Skin of body (tissue), 2 donors: ENCODE data around the gene ANTXR1. TPM values are rescaled to one million over a fixed set of nuclear protein-coding genes. Genes with fewer than 3 reads are reported as not detected.
A peak's percentile ranks its signal among the peaks of the same experiment; 100 is the strongest.

Experiments
- DNase-seq: peaks from one replicate; lab custom pipeline; 2025; lab: John Stamatoyannopoulos, UW
- total RNA-seq: library from RNA; depleted of rRNA; stranded (reverse); fragments of >200 nt; gene quantifications from one replicate; pipeline ENCODE4 v1.2.3, GENCODE V29; 2014

Gene ANTXR1
- total RNA-seq, 1 donor from 2014 or later = 110 TPM

DNA sequence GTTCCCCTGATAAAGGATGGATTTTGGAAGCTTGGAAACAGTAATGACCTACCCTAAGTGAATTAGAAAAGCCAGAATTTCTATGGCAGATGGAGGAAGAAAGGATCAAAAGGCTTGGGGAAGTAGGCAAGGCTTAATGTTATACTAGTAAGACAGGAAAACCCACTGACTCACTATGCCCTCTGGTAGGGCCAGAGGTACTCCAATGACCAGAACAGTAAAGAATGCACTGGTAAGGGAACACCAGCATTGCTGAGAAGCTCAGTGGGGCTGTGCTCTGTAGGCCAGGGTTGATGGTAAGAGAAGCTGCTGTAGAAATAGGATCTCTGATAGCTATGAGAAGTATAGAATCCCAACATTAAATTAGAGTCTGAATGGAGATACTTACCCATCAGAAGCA is 247.7 kb downstream of the ANTXR1 start:
- no peak for DNase-seq

DNA sequence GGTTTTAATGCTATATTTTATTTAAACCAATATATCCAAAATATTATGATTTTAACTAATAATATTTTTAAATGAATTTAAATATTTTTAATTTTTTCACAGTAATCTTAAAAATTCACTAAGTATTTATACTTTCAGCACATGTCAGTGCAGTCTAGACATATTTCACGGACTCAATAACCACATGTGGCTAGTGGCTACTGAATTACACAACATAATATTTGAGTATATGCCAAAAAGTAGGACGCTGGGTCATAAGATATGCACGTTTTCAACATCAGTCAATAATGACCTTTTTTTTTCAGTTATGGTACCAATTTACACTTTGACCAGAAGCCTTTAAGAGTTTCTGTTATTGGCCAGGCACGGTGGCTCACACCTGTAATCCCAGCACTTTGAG is 256.4 kb downstream of the ANTXR1 start:
- no peak for DNase-seq

DNA sequence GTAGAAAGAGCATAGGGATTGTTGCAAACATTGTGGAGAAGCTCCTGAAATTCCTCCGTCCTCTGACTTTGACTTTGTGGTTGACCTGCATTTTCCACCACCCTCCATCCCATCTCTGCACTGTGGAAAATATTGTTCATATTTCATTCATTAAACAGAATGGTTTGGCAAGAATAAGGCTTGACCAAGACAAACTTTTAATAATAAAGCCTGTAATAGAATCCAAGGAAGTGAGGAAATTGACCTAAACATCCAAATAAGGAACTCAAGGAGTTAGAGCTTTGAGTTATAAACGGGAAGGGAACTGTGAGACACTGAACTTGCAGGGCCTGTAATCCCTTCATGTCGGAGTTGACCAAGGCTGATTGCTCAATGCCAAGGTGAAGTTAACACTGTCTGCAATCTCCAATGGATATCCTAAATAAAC is 258.9 kb downstream of the ANTXR1 start:
- no peak for DNase-seq

GRCh38 chr2:69272803-69273471 is 260.0 kb downstream of the ANTXR1 start:
- DNase-seq = no peak

- no peak for DNase-seq
Measured at GRCh38 chr2:69275490-69275889, 262.5 kb downstream of the ANTXR1 start.

- no peak for DNase-seq
Measured at GRCh38 chr2:69278366-69278765, 265.4 kb downstream of the ANTXR1 start.

DNA sequence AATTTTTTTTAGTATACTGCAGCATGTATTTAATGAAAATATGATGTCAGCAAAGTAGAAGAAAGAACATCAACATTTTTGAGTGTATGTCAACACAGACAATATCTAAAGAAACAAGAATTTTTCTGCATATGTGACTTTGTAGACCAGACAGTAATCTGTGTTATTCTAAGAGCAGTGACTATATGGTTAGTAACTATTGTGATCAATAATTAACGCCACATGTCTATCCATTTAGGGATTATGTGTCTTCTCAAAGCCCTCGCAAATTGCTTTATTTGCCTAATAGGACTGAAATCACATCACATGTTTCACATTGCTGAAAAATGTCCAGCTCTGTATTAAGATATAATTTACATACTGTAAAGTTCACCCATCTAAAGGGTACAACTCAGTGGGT is 266.2 kb downstream of the ANTXR1 start:
- peak; percentile 63 for DNase-seq

- DNase-seq = peak; percentile 79
Measured at GRCh38 chr2:69279931-69280681, 267.1 kb downstream of the ANTXR1 start.

DNA sequence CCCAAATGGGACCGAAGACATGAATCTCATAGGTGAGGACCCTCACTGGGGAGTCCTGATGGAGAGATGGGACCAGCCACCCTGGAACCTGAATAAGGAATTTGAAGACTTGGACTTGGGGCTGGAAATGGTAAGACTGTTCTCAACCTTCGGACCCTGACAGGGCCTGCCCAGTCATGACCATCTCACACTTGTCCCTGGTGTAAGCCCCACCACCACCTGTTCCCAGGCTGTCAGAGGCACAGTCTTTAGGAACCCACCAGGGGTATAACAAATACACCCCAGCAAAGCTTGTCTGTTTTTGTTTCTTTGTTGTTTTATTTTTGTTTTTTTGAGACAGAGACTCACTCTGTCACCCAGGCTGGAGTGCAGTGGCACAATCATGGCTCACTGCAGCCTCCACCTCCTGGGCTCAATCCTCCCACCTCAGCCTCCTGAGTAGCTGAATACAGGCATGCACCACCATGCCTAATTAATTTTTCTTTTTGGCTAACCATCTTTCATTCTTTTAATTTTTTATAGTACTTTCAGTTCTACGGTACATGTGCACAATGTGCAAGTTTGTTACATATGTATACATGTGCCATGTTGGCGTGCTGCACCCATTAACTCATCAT is 267.9 kb downstream of the ANTXR1 start:
- DNase-seq = no peak

GRCh38 chr2:69285379-69285894 is 272.5 kb downstream of the ANTXR1 start:
- DNase-seq = no peak

DNA sequence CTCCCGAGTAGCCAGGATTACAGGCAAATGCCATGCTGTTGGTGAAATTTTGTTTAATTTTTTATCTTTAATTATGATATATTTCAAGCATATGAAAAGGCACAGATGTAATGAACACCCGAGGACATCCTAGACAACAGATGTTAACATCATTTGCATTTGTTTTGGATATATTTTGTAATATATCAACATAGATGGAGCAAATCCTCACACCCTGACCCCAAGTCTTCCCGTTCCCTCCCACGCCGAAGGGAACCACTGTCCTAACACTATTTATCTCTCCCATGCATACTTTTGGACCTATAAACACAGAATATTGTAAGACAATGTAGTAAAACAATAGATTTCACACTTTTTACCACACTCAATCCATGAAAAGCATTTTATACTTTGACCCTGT is 274.6 kb downstream of the ANTXR1 start:
- no peak for DNase-seq

DNA sequence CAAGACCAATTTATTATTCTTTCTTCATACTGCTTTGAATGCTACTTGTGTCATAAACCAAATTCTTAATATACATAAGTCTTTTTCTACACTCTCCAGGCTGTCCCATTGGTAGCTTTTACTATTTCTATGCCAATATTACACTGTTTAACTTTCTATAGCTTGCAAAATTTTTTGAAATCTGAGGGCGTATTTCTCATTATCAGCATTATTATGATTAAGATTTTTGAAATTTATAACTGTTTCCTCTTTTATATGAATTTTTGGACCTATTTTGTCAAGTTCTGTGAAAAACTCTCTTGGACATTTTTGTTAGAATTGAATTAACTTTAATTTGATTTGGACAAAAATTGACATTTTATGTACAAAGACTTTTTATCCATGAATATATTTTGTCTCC is 275.4 kb downstream of the ANTXR1 start:
- no peak for DNase-seq

DNA sequence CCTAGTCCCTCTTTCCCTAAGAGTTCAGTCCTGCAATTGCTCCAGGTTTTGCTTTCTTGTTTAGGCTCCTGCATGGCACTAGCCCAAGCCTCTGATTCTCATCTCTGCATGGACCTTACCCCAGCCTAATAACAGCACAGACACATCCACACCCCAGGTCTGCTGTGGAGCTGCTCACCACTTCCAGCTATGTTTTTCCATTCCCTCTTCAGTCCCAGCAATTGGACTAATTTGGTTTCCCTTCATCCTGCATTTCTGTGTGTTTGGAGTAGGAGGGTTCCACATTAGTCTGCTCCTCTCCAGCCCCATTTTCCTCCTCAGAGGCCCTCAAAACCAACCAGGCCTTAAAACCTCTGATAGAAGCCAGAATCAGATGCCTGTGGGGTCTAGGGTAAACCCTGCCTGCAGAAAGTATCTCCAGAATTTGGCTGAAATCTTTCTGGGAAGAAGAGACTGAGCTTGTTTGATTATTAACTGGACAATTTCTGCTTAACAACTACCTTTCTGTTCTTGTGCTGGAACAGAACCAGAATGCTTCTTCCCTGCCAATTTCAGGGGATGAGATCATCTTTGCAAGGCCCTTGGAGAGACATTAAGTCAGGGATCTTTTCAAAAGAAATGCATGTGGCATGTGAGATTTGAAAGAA is 278.1 kb downstream of the ANTXR1 start:
- DNase-seq = peak; percentile 68

DNA sequence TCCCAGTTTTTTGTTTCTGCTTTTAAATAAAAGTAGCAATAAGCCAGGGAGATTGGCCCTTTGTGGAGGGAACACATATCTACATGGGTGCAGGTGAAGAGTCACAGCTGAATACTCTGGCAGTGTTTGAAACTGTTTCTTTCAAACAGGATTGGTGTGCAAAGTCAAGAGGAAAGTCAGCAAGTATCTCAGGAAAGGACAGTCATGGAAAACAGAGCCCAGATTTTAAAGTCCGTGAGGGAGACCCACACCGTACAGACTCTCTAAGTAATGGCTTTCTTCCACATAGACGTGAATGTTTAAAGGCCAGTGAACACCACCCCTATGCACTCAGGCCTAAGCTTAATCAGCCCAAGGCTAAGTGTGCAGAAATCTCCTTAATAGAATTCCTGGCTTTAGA is 278.7 kb downstream of the ANTXR1 start:
- peak; percentile 22 for DNase-seq

DNA sequence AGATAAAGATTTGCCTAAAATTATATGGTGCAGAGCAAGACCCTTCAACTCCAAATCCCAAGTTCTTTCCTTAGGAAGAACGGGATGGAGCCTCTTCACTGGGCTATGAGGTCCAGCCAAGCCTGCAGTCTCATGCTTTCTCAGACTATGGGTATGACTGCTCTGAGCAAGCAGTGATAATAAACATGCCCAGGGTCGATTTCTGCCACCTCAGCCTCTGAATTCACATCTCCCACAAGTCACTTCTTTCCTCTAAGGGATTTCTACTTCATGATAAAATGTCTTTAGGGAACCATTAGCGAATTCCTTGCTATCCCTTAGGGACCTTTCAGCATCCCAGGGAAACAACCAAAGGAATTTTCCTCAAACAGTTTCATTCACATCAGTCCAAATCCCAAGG is 279.3 kb downstream of the ANTXR1 start:
- no peak for DNase-seq

- no peak for DNase-seq
Measured at GRCh38 chr2:69296421-69296820, 283.4 kb downstream of the ANTXR1 start.

- DNase-seq = no peak
Measured at GRCh38 chr2:69297216-69297615, 284.2 kb downstream of the ANTXR1 start.

GRCh38 chr2:69298261-69298660 is 285.3 kb downstream of the ANTXR1 start:
- no peak for DNase-seq

- DNase-seq = no peak
Measured at GRCh38 chr2:69298862-69299261, 285.9 kb downstream of the ANTXR1 start.
